HPDE6-E6E7 (cell line): ENCODE data around the gene CEP97.
A peak's percentile ranks its signal among the peaks of the same experiment; 100 is the strongest.
"Not testable (repeated sequence)": the region's sequence is repeated elsewhere in the genome, so short reads cannot be mapped to it uniquely, and the experiment has no call there.

Experiments used
- DNase-seq: peaks from one replicate; pipeline ENCODE4 v3.0.0; 2011; ENCODE audit warnings: missing footprints; ENCODE audit errors: extremely low spot score

CEP97 gene, protein sequence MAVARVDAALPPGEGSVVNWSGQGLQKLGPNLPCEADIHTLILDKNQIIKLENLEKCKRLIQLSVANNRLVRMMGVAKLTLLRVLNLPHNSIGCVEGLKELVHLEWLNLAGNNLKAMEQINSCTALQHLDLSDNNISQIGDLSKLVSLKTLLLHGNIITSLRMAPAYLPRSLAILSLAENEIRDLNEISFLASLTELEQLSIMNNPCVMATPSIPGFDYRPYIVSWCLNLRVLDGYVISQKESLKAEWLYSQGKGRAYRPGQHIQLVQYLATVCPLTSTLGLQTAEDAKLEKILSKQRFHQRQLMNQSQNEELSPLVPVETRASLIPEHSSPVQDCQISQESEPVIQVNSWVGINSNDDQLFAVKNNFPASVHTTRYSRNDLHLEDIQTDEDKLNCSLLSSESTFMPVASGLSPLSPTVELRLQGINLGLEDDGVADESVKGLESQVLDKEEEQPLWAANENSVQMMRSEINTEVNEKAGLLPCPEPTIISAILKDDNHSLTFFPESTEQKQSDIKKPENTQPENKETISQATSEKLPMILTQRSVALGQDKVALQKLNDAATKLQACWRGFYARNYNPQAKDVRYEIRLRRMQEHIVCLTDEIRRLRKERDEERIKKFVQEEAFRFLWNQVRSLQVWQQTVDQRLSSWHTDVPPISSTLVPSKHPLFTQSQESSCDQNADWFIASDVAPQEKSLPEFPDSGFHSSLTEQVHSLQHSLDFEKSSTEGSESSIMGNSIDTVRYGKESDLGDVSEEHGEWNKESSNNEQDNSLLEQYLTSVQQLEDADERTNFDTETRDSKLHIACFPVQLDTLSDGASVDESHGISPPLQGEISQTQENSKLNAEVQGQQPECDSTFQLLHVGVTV

DNA sequence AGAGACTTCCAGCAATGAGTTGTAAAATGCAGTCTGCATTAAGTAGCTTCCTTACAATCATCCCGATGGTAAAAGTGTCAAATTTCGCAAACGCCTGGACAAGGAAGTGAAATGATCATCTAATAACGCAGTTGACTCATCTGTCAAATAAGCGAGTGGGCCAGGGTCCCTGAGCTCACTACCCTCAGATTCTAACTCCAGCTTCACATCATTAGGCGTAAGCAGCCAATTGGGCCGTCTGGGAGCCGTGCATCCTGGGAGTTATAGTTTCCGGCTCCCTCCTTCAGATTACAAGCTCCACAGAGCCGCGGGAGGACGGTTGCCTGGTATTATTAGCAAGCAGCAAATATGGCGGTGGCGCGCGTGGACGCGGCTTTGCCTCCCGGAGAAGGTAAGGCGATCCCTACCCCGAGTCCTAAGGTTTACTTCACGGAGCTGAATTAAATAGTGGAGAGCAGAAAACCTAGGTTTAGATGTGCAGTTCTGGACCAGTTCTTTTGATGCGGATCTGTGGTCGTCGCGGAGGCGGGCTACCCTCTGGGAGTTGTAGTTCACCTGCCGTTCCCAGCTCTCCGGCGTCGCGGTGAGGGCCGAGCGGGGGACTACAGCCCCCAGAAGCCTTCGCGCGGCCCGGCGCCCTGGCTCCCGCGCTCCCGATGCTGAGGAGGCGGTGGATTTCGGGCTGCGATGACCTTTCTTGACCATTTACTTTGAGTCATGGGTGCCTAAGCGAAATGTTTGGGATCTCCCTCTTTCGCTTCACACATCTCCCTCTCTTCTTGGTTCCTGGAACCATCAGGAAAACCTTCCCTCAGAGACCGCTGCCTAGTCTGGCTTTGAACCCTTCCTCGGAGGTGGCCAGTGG, at the start of gene CEP97:
CEP97 (plus strand) TSS at position 286 of the 865 bp plus-strand sequence; CDS start at position 349, 63 bp downstream.
- peak; percentile 87 for DNase-seq

DNA sequence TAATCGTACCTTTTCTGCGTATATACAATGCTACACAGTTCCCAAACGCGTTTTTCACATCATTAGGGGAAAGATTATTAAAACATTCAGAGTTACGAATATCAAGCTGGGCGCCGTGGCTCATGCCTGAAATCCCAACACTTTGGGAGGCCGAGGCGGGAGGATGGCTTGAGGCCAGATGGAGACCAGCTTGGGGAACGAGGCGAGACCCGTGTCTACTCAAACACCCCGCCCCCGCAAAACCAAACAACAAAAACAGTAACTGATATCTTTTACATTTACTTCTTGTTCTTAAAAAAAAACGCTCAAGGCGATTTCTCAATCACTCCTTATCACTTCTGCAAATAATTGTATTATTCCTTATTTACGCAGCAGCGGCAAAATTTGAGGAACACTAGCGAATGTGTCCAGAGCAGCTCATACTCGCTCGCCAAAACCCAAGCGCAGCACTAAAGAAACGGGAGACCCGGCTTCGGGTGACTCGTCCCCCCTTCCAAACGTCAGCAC, 48.7 kb upstream of the CEP97 start:
- no peak for DNase-seq

DNA sequence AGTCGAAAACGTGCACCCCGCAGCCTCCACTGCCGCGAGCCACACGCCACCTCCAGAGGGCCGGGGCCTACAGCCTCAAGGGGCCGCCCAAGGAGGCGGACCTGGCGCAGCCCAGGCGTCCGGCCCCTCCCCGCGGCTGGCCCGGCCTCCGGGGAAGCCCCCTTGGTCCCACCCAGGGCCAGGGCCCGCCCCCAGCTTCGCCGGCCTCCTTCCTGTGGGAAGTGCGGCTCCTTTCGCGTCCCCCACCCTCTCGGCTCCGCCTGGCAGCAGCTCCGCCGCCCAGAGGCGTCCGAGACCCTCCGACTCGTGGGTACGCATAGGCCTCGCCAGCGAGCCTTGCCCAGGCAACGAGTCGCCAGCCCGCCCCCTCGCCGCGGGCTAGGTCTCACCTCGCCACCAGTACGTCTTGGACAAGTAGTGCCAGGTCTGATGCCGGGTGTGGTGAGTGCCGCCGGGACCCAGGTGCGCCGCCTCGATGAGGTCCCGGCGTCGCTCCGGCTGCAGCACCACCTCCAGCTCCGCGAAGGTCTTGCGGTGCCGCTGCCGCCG, 48.1 kb upstream of the CEP97 start:
- DNase-seq = peak; percentile 80

DNA sequence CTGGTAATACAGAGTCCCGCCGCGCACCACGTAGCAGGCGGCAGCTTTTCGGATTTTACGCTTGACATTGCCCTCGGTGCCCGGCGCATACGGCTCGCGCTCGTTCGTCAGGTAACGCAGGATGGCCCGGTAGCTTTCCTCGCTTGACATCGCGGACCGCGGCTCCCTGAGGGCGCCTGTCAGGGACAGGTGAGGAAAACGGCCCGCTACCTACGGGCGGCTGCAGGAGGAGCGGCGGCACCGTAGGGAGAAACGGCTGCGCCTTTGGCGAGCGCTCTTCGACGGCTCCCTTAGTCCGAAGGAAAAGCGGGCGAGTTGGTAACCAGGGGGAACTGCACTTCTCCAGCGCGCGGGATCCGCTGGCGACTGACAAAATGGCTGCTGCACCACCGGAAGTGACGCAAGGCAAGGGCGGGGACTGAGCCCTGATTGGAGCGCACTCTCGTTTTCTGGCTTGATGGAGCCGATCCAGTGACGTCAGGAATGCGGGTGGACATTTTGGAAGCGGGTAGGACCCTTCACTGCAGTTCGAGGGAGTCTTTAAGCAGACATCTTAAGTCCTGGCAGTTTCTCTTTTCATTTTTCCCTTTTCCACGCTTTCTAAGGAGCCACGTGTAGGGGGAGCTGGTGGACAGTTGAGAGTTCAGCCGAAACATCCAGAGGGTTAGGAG, 47.5 kb upstream of the CEP97 start, which contains the start of gene ZBTB11:
ZBTB11 (minus strand) TSS at position 368 of the 671 bp plus-strand sequence; CDS start at position 150, 218 bp downstream.
- DNase-seq = peak; percentile 94

DNA sequence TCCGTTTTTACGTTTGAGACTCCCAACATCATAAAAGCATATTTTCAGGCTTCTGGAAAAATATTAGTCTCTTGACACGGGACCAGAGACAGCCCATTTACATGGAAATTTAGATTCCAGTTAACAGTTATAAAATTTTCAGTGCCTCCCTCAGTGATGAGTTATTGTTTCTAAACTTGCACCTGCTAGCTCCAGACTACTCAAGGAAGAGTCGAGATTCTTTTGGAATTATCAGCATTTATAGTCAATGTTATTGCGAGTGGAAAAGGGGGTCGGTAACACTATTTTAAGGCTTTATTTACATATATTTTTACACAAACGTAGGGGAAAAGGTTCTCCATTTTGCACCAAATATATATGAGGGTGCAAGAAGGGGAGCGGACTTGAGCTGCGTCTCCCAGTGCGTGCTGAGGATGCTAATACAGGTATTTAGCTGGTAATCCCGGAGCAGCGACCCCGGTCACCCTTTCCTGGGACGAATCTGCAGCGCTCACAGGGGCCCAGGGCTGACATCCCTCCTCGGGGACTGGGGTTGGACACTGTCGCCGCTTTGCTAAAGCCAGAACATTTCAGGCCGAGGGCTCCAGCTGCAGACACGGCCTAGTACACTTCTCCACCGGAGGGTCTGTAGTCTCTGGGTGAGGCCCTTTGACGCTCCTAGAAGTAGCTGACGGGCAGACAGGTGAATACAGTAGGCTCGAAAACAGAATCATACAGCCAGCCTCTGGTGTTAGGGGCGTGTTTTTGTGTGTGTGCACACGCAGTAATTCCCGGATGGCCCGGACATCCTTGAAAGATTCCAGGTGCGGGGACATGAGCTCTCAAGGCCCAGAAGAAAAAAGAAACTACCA, 46.8 kb upstream of the CEP97 start:
- no peak for DNase-seq

DNA sequence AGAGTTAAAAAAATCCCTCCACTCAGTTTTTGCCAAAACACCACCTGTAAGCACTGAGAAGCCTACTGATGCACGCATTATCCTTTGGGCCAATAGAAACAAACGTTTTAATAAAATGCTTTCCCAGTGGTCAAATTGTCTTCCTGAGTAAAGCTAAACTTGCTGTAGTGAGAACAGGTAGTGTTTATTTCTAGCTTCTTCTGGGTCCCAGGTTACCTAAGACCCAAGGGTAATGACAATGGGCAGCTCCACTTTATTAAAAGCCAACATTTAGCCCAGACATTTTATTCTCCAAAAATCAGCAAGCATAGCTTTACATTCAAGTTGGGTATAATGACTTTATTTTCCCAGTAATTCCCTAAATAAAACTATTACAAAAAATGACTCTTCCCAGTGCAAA, 45.6 kb upstream of the CEP97 start:
- DNase-seq = not testable (repeated sequence)

DNA sequence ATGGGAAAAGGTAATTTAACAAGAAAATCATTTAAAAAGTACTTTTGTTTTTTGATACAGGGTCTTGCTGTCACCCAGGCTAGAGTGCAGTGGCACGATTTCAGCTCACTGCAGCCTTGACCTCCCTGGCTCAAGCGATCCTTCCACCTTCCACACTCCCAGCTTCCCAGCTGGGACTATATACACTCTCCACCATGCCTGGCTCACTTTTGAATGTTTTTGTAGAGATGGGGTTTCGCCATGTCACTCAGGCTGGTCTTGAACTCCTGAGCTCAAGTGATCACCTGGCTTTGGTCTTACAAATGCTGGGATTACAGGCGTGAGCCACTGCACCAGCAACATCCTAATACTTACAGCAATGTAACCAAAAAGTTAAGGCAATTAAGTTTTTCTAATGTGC, 43.9 kb upstream of the CEP97 start:
- DNase-seq = no peak

DNA sequence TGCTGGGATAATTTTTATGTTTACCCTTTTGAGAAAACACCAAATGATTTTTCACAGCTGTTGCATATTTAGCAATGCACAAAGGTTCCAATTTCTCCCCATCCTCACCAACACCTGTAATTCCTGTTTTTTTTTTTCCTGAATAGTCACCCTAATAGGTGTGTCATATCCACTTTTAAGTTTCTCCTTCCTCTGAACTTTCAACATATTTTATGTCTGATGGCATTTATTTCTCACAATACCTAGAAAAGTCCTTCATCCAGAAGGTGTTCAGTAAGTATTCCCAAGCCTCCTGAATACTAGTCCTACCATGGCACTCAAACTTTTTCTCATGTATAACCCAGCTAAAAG, 39.4 kb upstream of the CEP97 start:
- DNase-seq = no peak

DNA sequence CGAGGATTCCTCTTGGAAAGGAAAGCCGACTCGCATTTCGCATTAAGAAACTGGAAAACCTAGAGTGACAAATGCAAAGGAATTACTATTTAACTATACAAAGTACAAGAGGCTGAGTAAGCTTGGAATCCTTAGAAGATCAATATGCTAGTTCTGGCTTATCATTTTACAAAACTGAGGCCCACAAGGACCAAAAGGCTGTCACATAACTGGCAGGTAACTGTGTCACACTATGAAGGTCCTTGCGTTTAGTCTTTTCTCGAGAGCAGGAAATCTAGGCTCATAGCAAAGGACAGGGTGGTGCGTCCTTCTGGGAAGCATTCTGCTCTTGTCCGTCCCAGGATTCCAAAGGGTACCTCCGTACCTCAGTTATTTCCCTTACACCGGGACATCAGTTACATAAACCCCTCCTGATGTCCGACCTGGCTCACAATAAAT, 38.5 kb upstream of the CEP97 start:
- no peak for DNase-seq

DNA sequence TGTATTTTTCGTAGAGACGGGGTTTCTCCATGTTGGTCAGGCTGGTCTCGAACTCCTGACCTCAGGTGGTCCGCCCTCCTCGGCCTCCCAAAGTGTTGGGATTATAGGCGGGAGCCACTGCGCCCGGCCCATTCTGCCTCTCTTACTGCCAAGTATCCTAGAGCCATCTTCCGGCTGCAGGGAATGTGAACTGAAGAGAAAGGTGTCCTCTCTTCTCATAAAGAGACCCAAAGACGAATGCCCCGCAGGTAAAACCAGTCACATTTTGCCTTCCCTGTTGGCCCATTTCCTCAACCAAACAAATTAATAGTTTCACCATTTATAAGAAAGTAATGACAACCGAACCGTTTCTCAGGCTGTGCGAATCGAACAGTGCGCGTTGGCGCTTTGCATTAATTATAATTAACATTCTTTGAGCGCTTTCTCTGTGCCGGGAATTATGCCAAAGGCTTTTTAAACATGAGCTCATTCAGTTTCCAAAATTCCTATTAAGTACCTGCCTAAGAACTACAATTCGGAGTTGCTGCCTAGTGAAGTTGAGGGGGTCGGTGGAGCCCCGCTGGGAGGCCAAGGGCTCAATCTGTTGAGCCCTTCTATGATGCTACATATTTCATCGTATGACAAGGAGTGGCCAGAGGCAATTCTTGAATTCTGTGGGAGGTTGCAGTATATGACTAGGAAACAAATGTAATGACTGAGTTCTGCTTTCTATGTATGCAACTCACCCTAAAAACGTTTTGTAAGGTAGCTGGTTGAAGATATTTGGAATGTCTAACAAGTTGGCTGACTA, 37.1 kb upstream of the CEP97 start:
- DNase-seq = no peak

DNA sequence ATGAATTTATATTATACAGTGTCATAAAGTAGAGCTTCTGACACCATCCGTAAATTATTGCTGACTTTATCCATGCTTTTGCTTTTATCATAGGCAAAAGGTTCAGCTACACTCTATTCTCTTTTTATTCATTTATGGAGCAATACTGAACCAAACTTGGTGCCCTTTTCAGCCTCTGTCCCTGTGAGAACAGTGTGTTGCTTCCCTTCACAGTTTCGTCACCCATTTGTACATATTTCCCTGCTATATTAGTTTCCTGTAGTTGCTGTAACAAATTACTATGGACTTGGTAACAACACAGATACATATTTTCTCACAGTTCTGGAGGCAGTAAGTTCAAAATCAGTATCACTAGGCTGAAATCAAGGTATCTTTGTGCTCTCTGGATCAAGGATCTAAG, 35.1 kb upstream of the CEP97 start:
- no peak for DNase-seq

DNA sequence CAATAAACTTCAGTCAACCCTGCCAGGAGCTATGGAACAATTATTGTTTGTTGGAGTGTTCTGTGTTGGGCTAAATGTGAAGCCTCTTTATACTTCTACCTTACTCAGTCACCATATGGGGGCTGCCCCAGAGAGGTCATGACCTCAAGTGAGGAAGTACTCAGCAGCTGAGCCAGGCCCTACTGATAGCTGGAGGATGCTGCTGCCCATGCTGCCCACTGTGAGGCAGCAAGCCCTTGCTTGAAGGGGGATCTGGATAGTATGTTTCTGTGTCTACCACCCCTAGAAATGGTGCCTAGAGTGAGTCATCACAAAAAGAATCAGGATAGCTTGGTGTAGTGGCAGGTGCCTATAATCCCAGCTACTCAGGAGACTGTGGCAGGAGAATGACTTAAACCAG, 33.4 kb upstream of the CEP97 start:
- DNase-seq = no peak

DNA sequence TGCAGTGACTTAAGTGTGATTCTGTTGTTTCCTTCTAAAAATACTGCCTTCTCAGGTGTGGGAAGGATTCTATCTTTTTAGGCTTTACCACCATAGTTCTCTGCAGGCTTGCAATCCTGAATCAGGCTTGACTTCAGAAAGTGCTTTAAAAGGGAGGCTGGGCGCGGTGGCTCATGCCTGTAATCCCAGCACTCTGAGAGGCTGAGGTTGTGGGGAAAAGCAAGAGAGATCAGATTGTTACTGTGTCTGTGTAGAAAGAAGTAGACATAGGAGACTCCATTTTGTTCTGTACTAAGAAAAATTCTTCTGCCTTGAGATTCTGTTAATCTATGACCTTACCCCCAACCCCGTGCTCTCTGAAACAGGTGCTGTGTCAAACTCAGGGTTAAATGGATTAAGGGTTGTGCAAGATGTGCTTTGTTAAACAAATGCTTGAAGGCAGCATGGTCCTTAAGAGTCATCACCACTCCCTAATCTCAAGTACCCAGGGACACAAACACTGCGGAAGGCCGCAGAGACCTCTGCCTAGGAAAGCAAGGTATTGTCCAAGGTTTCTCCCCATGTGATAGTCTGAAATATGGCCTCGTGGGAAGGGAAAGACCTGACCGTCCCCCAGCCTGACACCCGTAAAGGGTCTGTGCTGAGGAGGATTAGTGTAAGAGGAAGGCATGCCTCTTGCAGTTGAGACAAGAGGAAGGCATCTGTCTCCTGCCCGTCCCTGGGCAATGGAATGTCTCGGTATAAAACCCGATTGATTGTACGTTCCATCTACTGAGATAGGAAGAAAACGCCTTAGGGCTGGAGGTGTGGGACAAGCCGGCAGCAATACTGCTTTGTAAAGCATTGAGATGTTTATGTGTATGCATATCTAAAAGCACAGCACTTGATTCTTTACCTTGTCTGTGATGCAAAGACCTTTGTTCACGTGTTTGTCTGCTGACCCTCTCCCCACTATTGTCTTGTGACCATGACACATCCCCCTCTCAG, 32.4 kb upstream of the CEP97 start:
- DNase-seq = not testable (repeated sequence)

DNA sequence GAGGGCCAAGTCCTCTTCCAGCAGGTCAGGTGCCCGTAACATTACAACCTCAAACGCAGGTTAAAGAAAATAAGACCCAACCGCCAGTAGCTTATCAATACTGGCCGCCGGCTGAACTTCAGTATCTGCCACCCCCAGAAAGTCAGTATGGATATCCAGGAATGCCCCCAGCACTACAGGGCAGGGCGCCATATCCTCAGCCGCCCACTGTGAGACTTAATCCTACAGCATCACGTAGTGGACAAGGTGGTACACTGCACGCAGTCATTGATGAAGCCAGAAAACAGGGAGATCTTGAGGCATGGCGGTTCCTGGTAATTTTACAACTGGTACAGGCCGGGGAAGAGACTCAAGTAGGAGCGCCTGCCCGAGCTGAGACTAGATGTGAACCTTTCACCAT, 30.9 kb upstream of the CEP97 start:
- DNase-seq = not testable (repeated sequence)

DNA sequence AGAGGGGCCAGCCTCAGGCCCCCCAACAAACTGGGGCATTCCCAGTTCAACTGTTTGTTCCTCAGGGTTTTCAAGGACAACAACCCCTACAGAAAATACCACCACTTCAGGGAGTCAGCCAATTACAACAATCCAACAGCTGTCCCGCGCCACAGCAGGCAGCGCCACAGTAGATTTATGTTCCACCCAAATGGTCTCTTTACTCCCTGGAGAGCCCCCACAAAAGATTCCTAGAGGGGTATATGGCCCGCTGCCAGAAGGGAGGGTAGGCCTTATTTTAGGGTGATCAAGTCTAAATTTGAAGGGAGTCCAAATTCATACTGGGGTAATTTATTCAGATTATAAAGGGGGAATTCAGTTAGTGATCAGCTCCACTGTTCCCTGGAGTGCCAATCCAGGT, 29.6 kb upstream of the CEP97 start:
- not testable (repeated sequence) for DNase-seq

DNA sequence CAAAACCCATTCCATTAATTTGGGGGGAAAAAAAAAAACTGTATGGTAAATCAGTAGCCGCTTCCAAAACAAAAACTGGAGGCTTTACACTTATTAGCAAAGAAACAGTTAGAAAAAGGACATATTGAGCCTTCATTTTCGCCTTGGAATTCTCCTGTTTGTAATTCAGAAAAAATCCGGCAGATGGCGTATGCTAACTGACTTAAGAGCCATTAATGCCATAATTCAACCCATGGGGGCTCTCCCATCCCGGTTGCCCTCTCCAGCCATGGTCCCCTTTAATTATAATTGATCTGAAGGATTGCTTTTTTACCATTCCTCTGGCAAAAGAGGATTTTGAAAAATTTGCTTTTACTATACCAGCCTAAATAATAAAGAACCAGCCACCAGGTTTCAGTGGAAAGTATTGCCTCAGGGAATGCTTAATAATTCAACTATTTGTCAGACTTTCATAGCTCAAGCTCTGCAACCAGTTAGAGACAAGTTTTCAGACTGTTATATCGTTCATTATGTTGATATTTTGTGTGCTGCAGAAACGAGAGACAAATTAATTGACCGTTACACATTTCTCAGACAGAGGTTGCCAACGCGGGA, 28.5 kb upstream of the CEP97 start:
- DNase-seq = no peak
